ENCODE data around the gene SLC23A1.

Gene SLC23A1

DNA sequence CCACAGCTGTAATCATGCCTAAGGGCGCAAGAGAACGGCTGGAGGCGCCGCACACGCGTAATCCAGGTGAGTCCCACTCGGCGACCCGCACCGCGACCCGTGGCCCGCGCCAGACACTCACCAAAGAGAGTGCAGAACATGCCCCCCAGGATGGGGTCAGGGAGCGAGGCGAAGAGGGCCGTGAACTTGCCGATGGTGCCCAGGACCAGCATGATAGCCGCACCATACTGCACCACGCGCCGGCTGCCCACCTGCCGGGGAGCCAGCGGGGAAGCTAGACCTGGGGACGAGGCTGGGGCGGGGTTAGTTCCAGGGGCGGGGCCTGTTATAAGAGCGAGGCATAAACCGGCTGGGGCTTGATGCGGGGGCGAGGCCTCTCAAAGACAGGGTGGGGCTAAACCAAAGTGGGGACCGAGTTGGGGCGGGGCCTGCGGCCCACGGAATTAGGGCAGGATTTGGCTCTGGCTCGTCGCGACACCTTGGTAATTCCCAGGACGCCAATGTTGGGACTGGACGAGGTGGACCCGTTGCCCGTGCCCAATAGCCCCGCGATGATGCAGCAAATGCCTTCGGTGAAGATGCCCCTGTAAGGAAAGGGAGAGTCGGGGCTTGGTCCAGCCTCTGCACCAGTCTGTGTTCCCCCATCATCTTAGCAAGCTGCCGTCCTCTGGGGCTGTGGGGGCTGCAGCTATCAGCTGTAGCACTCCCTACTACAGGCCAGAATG lies 4.8 kb downstream of the SLC23A1 start:
- Histone ChIP-seq H3K9me3 (no peaks in the 10 kb centered on the region), H3K36me3 (peaks cover under 1 to 21% (median 6%) of the 10 kb centered on the region in 3 donors), H3K27me3 (no peaks in the 10 kb centered on the region), H3K4me3 (no peak overlapping the region), H3K4me1 (peaks cover 0 to 9% (median 2%) of the 10 kb centered on the region in 4 donors), H3K27ac (no peak overlapping the region)
- intact Hi-C loops (cut with DNase I; ENCODE audit: low total_unique reads) = no loop called here
- TF ChIP-seq, protein P1, sequence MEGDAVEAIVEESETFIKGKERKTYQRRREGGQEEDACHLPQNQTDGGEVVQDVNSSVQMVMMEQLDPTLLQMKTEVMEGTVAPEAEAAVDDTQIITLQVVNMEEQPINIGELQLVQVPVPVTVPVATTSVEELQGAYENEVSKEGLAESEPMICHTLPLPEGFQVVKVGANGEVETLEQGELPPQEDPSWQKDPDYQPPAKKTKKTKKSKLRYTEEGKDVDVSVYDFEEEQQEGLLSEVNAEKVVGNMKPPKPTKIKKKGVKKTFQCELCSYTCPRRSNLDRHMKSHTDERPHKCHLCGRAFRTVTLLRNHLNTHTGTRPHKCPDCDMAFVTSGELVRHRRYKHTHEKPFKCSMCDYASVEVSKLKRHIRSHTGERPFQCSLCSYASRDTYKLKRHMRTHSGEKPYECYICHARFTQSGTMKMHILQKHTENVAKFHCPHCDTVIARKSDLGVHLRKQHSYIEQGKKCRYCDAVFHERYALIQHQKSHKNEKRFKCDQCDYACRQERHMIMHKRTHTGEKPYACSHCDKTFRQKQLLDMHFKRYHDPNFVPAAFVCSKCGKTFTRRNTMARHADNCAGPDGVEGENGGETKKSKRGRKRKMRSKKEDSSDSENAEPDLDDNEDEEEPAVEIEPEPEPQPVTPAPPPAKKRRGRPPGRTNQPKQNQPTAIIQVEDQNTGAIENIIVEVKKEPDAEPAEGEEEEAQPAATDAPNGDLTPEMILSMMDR (IDR thresholded peaks at IDR 0.05) = no peak
- DNase-seq = no peak

DNA sequence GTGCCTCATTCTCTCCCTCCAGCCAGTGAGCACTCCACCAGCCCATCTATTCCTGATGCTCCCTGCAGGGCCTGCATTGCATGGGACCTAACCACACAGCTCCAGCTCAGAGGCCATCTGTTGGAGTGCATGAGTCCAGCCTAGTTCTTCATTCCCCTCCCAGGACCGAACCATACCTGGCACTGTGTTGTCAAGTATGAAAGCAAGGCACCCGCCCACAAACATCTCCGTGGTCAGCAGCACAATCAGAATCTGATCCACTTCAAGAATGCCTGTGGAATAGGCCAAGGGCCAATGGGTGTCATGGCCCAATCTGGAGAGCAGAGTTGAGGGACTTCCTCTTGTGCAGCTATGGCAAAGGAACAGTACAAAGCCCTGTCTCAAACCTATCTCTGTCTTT lies 5.9 kb downstream of the SLC23A1 start:
- Histone ChIP-seq H3K36me3 (peaks cover 7 to 31% (median 11%) of the 10 kb centered on the region in 3 donors), H3K4me1 (peaks cover 0 to 9% (median 2%) of the 10 kb centered on the region in 4 donors), H3K9me3 (no peaks in the 10 kb centered on the region), H3K4me3 (no peak overlapping the region), H3K27me3 (no peaks in the 10 kb centered on the region), H3K27ac (no peak overlapping the region)
- TF ChIP-seq, protein P1 (IDR thresholded peaks at IDR 0.05) = no peak
- intact Hi-C loops (cut with DNase I; ENCODE audit: low total_unique reads) = no loop called here
- no peak for DNase-seq

DNA sequence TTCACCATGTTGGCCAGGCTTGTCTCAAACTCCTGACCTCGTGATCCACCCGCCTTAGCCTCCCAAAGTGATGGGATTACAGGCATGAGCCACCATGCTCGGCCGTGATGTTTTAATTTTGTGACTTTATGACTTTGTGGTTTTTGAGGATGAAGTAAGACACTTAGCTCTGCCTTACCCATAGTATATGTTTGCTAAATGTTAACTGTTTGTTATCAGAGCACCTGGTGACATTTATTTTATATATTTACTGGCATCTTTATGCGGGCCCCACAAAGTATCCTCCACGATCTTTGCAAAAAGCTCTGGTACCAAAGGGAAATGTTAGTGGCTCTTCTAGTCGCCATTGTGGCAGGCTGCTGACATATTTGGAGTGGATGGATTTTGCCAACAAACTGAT lies 6.7 kb downstream of the SLC23A1 start:
- Histone ChIP-seq H3K4me1 (peaks cover 0 to 9% (median 2%) of the 10 kb centered on the region in 4 donors), H3K9me3 (no peaks in the 10 kb centered on the region), H3K4me3 (no peak overlapping the region), H3K27me3 (no peaks in the 10 kb centered on the region), H3K27ac (no peak overlapping the region), H3K36me3 (peaks cover 15 to 40% (median 19%) of the 10 kb centered on the region in 3 donors)
- TF ChIP-seq, protein P1 (IDR thresholded peaks at IDR 0.05) = no peak
- intact Hi-C loops (cut with DNase I; ENCODE audit: low total_unique reads) = no loop called here
- DNase-seq = no peak

DNA sequence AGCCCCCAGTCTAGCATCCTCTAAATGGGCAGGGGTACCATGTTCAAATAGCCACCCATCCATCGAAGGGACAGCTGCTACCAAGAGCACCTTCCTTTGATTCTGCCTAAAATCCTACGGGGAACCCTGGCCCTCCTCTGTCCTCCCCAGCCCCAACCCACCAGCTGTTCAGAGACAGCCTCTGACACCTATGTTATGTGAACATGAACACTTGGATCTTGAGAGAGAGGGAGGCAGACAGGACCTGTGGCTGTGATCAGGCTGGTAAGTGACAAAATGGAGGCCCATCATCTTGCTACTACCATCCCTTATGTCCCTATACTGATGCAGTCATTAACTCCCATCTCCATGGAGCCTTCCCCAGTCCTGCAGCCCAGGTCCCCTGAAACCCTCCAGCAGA lies 8.2 kb downstream of the SLC23A1 start:
- Histone ChIP-seq H3K4me3 (no peak overlapping the region), H3K4me1 (peaks cover 0 to 9% (median 2%) of the 10 kb centered on the region in 4 donors), H3K36me3 (peaks cover 21 to 54% (median 26%) of the 10 kb centered on the region in 3 donors), H3K27ac (no peak overlapping the region), H3K9me3 (no peaks in the 10 kb centered on the region), H3K27me3 (no peaks in the 10 kb centered on the region)
- TF ChIP-seq, protein P1 (IDR thresholded peaks at IDR 0.05) = no peak
- intact Hi-C loops (cut with DNase I; ENCODE audit: low total_unique reads) = no loop called here
- DNase-seq = no peak

DNA sequence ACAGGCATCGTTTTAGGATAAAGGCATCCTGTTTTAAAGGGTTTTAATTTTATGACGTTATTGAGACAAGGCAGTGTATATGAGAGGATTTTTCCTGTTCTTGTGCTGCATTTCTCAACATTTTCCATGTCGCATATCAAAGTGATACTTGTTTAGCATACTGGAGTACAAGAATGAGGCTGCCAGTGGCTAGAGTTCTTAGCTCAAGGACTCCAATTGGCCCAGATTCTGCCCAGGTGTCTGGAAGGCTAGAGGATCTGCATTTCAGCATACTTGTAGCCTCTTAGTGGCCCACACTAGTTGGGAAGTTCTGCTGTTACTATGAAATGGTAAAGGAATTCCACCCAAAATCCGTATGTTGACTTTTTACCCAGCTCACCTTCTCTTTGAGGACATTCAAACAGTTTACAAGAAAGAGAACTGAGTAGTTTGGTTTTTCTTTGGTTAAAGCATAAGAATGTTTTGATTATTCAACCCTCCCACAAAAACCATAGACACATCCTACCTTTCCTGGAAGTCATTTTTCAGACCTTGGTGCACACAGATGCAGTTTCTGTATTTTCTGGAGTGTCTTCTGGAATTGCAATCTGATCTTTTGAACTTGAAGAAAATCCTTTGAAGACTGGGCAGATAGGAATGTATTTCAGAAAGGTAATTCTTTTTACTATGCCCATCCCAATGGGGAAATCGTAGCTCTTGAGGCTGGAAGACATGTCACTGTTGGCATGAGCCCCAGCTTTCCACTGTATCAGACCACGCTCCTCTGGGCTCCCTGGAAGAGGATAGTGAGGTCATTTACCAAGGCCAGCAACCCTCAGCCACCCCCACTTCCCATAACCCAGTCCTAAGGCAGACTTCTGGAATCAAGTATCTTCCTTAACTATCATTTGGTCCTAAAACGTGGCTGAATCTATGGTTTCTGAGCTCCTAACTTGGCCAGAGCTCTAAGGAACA lies 11.3 kb downstream of the SLC23A1 start:
- no peak for DNase-seq
- peaks cover 0 to 9% (median 2%) of the 10 kb centered on the region in 4 donors for H3K4me1 ChIP-seq
- TF ChIP-seq, protein P1 (IDR thresholded peaks at IDR 0.05) = no peak
- intact Hi-C loops (cut with DNase I; ENCODE audit: low total_unique reads) = no loop called here
- no peaks in the 10 kb centered on the region for H3K9me3 ChIP-seq
- H3K27ac ChIP-seq = no peak overlapping the region
- H3K27me3 ChIP-seq = no peaks in the 10 kb centered on the region
- peaks cover 52 to 78% (median 58%) of the 10 kb centered on the region in 3 donors for H3K36me3 ChIP-seq
- no peak overlapping the region for H3K4me3 ChIP-seq
